ENCODE data around the gene KCNK4.
"Not testable (repeated sequence)": the region's sequence is repeated elsewhere in the genome, so short reads cannot be mapped to it uniquely, and the experiment has no call there.

KCNK4 gene

GRCh38 chr11:64305691-64306562 lies 14.8 kb downstream of the KCNK4 start:
- peak; percentile 36 for DNase-seq (ENCODE audit: low read depth)
- TF ChIP-seq, protein P1, sequence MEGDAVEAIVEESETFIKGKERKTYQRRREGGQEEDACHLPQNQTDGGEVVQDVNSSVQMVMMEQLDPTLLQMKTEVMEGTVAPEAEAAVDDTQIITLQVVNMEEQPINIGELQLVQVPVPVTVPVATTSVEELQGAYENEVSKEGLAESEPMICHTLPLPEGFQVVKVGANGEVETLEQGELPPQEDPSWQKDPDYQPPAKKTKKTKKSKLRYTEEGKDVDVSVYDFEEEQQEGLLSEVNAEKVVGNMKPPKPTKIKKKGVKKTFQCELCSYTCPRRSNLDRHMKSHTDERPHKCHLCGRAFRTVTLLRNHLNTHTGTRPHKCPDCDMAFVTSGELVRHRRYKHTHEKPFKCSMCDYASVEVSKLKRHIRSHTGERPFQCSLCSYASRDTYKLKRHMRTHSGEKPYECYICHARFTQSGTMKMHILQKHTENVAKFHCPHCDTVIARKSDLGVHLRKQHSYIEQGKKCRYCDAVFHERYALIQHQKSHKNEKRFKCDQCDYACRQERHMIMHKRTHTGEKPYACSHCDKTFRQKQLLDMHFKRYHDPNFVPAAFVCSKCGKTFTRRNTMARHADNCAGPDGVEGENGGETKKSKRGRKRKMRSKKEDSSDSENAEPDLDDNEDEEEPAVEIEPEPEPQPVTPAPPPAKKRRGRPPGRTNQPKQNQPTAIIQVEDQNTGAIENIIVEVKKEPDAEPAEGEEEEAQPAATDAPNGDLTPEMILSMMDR (conservative IDR thresholded peaks at IDR 0.05; ENCODE audit: low read depth, low read length), result peak; percentile 31
- peak overlapping the region; percentile 74 for H3K4me3 ChIP-seq (ENCODE audit: low read depth, low read length)

- H3K4me3 ChIP-seq (ENCODE audit: low read depth, low read length), result peak overlapping the region; percentile 74
- TF ChIP-seq, protein P1 (conservative IDR thresholded peaks at IDR 0.05; ENCODE audit: low read depth, low read length), result no peak
- DNase-seq (ENCODE audit: low read depth), result no peak
These were observed 15.4 kb downstream of the KCNK4 start for GRCh38 chr11:64306563-64306875.

GRCh38 chr11:64306876-64307622 lies 15.9 kb downstream of the KCNK4 start:
- H3K4me3 ChIP-seq (ENCODE audit: low read depth, low read length), result peak overlapping the region; percentile 74
- TF ChIP-seq, protein P1 (conservative IDR thresholded peaks at IDR 0.05; ENCODE audit: low read depth, low read length), result no peak
- no peak for DNase-seq (ENCODE audit: low read depth)

- not testable (repeated sequence) for H3K4me3 ChIP-seq (ENCODE audit: low read depth, low read length)
These were observed 16.7 kb downstream of the KCNK4 start for GRCh38 chr11:64307795-64308194.

GRCh38 chr11:64312947-64313346 lies 21.8 kb downstream of the KCNK4 start:
- no peak overlapping the region for H3K4me3 ChIP-seq (ENCODE audit: low read depth, low read length)
- TF ChIP-seq, protein P1 (conservative IDR thresholded peaks at IDR 0.05; ENCODE audit: low read depth, low read length), result no peak
- no peak for DNase-seq (ENCODE audit: low read depth)

More at GRCh38 chr11:64307795-64308194, 16.7 kb downstream of the KCNK4 start:
- not testable (repeated sequence) for DNase-seq (ENCODE audit: low read depth)

DNA sequence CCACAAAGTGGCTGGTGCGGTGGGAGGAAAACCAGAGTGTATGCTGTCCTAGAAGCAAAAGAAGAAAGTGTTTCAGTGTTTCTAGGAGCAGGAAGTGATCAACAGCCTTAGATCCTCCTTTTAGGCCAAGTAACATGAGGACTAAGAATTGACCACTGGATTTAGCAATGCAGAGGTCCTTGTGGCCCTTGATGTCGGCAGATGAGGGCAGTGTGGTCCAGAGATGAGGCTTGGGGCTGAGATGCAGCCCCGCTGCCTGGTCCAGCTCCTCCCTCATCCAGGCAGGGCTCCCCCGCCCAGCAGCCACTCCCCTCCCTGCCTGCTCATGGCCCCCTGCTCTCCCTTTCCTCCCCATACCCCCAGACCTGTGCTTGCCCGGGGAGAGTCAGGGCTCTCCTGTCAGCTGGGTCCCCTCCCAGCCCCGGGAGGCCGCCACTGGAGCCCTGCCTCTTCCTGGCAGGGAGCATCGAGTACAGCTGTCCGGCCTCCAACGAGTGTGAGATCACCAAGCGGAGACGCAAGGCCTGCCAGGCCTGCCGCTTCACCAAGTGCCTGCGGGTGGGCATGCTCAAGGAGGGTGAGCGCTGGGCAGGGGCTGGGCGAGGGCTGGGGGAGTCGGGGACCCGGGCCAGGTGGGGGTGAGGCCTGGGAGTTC lies 22.5 kb downstream of the KCNK4 start:
- no peak overlapping the region for H3K4me3 ChIP-seq (ENCODE audit: low read depth, low read length)
- TF ChIP-seq, protein P1 (conservative IDR thresholded peaks at IDR 0.05; ENCODE audit: low read depth, low read length), result no peak
- DNase-seq (ENCODE audit: low read depth), result no peak

- TF ChIP-seq, protein P1 (conservative IDR thresholded peaks at IDR 0.05; ENCODE audit: low read depth, low read length), result peak; percentile 41
- H3K4me3 ChIP-seq (ENCODE audit: low read depth, low read length), result no peak overlapping the region
- no peak for DNase-seq (ENCODE audit: low read depth)
These were observed 23.2 kb downstream of the KCNK4 start for GRCh38 chr11:64314146-64314804.
